ENCODE data around the gene DMAP1. TPM values are rescaled to one million over a fixed set of nuclear protein-coding genes. Genes with fewer than 3 reads are reported as not detected.

DMAP1 gene
- total RNA-seq, 2 experiments from 2014 or later: 53.4 to 56.9 TPM

DNA sequence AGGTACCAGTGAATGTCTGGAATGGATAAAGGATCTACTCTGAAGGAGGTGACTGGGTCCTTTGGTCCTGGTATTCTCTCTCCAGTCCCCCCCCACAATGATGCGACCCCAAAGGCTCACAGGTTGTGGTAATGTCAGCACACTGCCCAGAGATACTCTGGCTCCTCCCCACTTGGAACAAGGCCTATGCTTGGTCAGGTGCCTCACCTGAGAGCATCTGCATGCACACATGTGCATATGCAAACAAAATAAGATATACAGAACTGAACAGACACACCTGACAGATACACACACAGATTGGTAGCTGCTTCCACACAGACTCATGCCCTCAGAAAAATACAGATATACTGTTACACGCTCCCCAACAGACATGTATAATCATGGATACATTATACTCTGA, 33.5 kb downstream of the DMAP1 start:
- POLR2A ChIA-PET: no interaction called here
- no peak overlapping the region for H3K27ac Mint-ChIP-seq
- no peak for ATAC-seq (ENCODE audit: poor library complexity)
- DNase-seq: no peak
- H3K4me1 ChIP-seq (ENCODE audit: insufficient read depth, low read length): no peaks in the 10 kb centered on the region
- no peaks in the 10 kb centered on the region for H3K9me3 ChIP-seq (ENCODE audit: control insufficient read depth in 1 of 2, insufficient read depth in 1 of 2, low read length in 2 of 2)
- H3K4me1 Mint-ChIP-seq (ENCODE audit: low read depth): no peaks in the 10 kb centered on the region
- peaks cover 35% of the 10 kb centered on the region for H3K36me3 Mint-ChIP-seq (ENCODE audit: low read depth)
- H3K27me3 Mint-ChIP-seq: no peaks in the 10 kb centered on the region
- H3K4me3 ChIP-seq (ENCODE audit: low read length): no peak overlapping the region
- H3K27ac ChIP-seq (ENCODE audit: low read depth in 1 of 2, low read length in 2 of 2): no peak overlapping the region
- H3K36me3 ChIP-seq (ENCODE audit: insufficient read depth, low read length): peaks cover 3% of the 10 kb centered on the region
- no peaks in the 10 kb centered on the region for H3K27me3 ChIP-seq (ENCODE audit: control insufficient read depth in 1 of 2, insufficient read depth in 2 of 2, low read length in 2 of 2)
- CTCF ChIA-PET: no interaction called here
- H3K9me3 Mint-ChIP-seq: no peaks in the 10 kb centered on the region
- no peak overlapping the region for H3K4me3 Mint-ChIP-seq
- TF ChIP-seq, protein P1, sequence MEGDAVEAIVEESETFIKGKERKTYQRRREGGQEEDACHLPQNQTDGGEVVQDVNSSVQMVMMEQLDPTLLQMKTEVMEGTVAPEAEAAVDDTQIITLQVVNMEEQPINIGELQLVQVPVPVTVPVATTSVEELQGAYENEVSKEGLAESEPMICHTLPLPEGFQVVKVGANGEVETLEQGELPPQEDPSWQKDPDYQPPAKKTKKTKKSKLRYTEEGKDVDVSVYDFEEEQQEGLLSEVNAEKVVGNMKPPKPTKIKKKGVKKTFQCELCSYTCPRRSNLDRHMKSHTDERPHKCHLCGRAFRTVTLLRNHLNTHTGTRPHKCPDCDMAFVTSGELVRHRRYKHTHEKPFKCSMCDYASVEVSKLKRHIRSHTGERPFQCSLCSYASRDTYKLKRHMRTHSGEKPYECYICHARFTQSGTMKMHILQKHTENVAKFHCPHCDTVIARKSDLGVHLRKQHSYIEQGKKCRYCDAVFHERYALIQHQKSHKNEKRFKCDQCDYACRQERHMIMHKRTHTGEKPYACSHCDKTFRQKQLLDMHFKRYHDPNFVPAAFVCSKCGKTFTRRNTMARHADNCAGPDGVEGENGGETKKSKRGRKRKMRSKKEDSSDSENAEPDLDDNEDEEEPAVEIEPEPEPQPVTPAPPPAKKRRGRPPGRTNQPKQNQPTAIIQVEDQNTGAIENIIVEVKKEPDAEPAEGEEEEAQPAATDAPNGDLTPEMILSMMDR (IDR thresholded peaks at IDR 0.05): no peak
- intact Hi-C loops (cut with DNase I, micrococcal nuclease): no loop called here

DNA sequence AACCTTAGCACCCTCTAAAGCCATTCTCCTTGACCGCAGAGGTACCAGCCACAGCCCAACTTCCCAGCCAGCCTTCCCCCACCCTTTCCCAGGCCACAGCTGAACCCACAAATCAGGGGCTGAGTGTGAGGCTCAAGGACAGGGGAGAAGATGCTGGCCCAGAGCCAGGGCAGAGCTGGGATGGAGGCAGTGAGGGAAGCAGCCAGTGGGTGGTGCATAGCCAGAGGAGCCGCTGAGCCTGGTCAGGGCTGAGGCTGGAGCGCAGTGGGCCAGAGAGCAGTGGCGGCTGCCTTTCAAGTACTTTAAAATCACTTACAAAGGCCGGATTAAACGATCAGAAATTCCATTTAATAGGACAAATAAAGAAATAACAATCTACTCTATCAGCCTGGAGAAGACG, 36.3 kb downstream of the DMAP1 start:
- no peaks in the 10 kb centered on the region for H3K36me3 ChIP-seq (ENCODE audit: insufficient read depth, low read length)
- ATAC-seq (ENCODE audit: poor library complexity) (no peak), DNase-seq (no peak)
- no peaks in the 10 kb centered on the region for H3K27me3 ChIP-seq (ENCODE audit: control insufficient read depth in 1 of 2, insufficient read depth in 2 of 2, low read length in 2 of 2)
- H3K4me3 ChIP-seq (ENCODE audit: low read length): no peak overlapping the region
- Mint-ChIP-seq H3K4me3 (no peak overlapping the region), H3K36me3 (ENCODE audit: low read depth) (peaks cover 31% of the 10 kb centered on the region), H3K9me3 (no peaks in the 10 kb centered on the region), H3K27ac (no peak overlapping the region), H3K4me1 (ENCODE audit: low read depth) (no peaks in the 10 kb centered on the region), H3K27me3 (no peaks in the 10 kb centered on the region)
- H3K27ac ChIP-seq (ENCODE audit: low read depth in 1 of 2, low read length in 2 of 2): no peak overlapping the region
- TF ChIP-seq, protein P1 (IDR thresholded peaks at IDR 0.05): no peak
- ChIA-PET CTCF (no interaction called here), POLR2A (no interaction called here)
- intact Hi-C loops (cut with DNase I, micrococcal nuclease): no loop called here
- H3K9me3 ChIP-seq (ENCODE audit: control insufficient read depth in 1 of 2, insufficient read depth in 1 of 2, low read length in 2 of 2): no peaks in the 10 kb centered on the region
- no peaks in the 10 kb centered on the region for H3K4me1 ChIP-seq (ENCODE audit: insufficient read depth, low read length)

DNA sequence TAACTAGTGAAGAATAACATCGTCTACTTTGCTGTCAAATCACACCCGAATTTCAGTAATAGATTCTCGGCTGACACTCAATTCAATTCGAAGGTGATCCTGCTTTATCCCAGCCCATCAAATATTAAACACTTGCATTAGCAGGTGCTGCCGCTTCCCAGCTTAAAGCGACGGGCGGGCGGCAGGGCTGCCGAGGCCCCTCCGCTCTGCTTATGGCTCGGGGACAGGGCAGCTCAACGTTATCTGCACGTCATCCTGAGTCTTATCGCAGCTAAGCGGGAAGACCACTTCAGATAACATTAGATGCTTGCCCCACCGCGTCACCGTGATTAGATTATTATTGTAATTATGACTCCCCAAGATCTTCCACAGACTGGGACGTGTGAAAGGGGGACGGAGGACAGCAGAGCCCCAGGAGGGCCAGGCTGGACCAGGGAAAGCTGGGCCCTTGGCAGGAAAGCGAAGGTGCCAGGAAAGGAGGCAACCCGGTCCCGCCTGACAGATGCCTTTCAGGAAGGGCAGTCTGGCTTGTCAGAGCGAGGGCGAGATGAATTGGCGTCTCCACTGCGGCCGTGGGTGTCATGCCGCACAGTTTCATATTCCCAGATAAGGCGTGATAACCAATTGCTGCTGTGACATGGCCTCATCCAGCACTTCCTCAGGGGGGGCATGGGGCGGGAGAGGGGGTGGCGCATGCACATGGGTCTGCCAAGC, 37.0 kb downstream of the DMAP1 start:
- H3K4me3 Mint-ChIP-seq: no peak overlapping the region
- no peak overlapping the region for H3K27ac ChIP-seq (ENCODE audit: low read depth in 1 of 2, low read length in 2 of 2)
- intact Hi-C loops (cut with DNase I, micrococcal nuclease): no loop called here
- no peaks in the 10 kb centered on the region for H3K36me3 ChIP-seq (ENCODE audit: insufficient read depth, low read length)
- no peaks in the 10 kb centered on the region for H3K27me3 ChIP-seq (ENCODE audit: control insufficient read depth in 1 of 2, insufficient read depth in 2 of 2, low read length in 2 of 2)
- no peak for ATAC-seq (ENCODE audit: poor library complexity)
- no peaks in the 10 kb centered on the region for H3K4me1 ChIP-seq (ENCODE audit: insufficient read depth, low read length)
- H3K36me3 Mint-ChIP-seq (ENCODE audit: low read depth): peaks cover 27% of the 10 kb centered on the region
- no peak for DNase-seq
- no peaks in the 10 kb centered on the region for H3K4me1 Mint-ChIP-seq (ENCODE audit: low read depth)
- H3K9me3 ChIP-seq (ENCODE audit: control insufficient read depth in 1 of 2, insufficient read depth in 1 of 2, low read length in 2 of 2): no peaks in the 10 kb centered on the region
- H3K27ac Mint-ChIP-seq: no peak overlapping the region
- no peaks in the 10 kb centered on the region for H3K27me3 Mint-ChIP-seq
- ChIA-PET CTCF (no interaction called here), POLR2A (no interaction called here)
- H3K9me3 Mint-ChIP-seq: no peaks in the 10 kb centered on the region
- no peak overlapping the region for H3K4me3 ChIP-seq (ENCODE audit: low read length)
- TF ChIP-seq, protein P1 (IDR thresholded peaks at IDR 0.05): no peak

Measured in CD4-positive, alpha-beta T cell (primary cell).